ENCODE results near the gene UPK1A.

The UPK1A gene

DNA sequence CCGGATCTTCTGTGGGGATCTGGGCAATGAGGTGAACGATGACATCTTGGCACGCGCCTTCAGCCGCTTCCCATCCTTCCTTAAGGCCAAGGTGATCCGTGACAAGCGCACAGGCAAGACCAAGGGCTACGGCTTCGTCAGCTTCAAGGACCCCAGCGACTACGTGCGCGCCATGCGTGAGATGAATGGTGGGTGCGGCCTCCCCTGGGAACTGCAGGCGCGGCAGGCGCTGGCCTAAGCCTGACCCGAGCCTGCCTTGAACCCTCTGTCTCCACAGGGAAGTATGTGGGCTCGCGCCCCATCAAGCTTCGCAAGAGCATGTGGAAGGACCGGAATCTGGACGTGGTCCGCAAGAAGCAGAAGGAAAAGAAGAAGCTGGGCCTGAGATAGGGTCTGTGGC lies 29.2 kb upstream of the UPK1A start:
- DNase-seq (ENCODE audit: insufficient read length, low spot score) (no peak), FAIRE-seq (no peak)
- TF ChIP-seq, protein P1, sequence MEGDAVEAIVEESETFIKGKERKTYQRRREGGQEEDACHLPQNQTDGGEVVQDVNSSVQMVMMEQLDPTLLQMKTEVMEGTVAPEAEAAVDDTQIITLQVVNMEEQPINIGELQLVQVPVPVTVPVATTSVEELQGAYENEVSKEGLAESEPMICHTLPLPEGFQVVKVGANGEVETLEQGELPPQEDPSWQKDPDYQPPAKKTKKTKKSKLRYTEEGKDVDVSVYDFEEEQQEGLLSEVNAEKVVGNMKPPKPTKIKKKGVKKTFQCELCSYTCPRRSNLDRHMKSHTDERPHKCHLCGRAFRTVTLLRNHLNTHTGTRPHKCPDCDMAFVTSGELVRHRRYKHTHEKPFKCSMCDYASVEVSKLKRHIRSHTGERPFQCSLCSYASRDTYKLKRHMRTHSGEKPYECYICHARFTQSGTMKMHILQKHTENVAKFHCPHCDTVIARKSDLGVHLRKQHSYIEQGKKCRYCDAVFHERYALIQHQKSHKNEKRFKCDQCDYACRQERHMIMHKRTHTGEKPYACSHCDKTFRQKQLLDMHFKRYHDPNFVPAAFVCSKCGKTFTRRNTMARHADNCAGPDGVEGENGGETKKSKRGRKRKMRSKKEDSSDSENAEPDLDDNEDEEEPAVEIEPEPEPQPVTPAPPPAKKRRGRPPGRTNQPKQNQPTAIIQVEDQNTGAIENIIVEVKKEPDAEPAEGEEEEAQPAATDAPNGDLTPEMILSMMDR (IDR thresholded peaks at IDR 0.05; ENCODE audit: insufficient read depth, missing control alignments), result no peak

DNA sequence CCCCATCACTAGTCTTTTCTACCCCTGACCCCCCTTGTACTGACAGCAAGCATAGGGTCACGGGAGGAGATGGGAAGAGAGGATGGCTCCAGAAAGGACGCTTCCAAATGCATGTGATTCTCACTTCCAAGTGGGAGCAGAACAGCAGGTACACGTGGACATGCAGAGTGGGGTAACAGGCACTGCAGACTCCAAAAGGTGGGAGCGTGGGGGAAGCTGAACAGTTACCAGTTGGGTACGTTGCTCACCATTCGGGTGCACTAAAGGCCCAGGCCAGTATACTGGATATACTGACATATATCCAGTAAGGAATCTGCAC lies 27.0 kb upstream of the UPK1A start:
- TF ChIP-seq, protein P1 (IDR thresholded peaks at IDR 0.05; ENCODE audit: insufficient read depth, missing control alignments), result no peak
- FAIRE-seq, result no peak

DNA sequence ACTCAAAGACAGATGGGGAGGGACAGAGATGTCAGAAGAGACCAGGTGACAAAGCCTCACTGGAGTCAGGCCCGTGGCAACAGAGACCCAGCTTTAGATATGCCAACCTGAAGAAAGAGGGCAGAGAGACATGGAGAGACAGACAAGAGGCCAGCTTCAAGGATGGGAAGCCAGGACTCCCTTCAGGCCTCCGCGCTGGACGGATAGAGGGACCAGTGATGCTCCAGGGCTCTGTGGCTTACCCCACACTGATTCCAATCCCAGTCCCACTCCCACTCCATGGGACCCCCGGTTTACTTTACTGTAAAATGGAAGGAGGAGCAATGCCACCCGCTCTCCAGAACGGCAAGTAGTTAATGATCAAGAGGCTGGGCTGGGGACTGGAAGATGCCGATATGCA lies 26.5 kb upstream of the UPK1A start:
- DNase-seq (ENCODE audit: insufficient read length, low spot score) (no peak), FAIRE-seq (no peak)
- TF ChIP-seq, protein P1 (IDR thresholded peaks at IDR 0.05; ENCODE audit: insufficient read depth, missing control alignments), result no peak

More for the DNA sequence above, 27.0 kb upstream of the UPK1A start:
- DNase-seq (ENCODE audit: insufficient read length, low spot score), result no peak

DNA sequence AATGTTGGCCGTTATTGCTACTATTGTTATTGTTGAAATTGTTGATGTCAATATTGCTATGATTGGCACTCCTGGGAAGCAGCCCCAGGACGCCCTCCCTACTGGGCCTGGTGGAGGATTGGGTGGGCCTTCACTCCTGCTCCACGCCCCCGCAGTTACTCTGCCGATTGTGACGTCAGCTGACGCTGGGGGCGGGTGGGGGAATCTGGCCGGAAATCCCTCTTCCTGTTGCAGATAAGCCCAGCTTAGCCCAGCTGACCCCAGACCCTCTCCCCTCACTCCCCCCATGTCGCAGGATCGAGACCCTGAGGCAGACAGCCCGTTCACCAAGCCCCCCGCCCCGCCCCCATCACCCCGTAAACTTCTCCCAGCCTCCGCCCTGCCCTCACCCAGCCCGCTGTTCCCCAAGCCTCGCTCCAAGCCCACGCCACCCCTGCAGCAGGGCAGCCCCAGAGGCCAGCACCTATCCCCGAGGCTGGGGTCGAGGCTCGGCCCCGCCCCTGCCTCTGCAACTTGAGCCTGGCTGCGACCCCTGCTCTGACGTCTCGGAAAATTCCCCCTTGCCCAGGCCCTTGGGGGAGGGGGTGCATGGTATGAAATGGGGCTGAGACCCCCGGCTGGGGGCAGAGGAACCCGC lies 24.7 kb upstream of the UPK1A start, which contains the start of gene ETV2:
Gene ETV2, plus strand, starts transcription at position 231 of the 637 bp plus-strand sequence. CDS start 716 bp downstream, outside the sequence.
- DNase-seq (ENCODE audit: insufficient read length, low spot score), result no peak
- TF ChIP-seq, protein P1 (IDR thresholded peaks at IDR 0.05; ENCODE audit: insufficient read depth, missing control alignments), result no peak
- no peak for FAIRE-seq

DNA sequence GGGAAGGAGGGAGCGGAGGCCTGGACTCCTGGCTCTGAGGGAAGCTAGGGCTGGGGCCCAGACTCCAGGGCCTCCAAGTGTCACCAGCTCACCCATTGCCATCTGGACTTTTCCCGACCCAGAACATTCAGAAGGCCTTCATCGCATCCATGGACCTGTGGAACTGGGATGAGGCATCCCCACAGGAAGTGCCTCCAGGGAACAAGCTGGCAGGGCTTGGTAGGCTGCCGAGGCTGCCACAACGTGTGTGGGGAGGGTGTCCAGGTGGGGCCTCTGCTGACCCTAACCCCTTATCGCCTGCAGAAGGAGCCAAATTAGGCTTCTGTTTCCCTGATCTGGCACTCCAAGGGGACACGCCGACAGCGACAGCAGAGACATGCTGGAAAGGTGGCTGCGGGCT lies 24.0 kb upstream of the UPK1A start:
- DNase-seq (ENCODE audit: insufficient read length, low spot score), result no peak
- FAIRE-seq, result no peak
- TF ChIP-seq, protein P1 (IDR thresholded peaks at IDR 0.05; ENCODE audit: insufficient read depth, missing control alignments), result no peak

DNA sequence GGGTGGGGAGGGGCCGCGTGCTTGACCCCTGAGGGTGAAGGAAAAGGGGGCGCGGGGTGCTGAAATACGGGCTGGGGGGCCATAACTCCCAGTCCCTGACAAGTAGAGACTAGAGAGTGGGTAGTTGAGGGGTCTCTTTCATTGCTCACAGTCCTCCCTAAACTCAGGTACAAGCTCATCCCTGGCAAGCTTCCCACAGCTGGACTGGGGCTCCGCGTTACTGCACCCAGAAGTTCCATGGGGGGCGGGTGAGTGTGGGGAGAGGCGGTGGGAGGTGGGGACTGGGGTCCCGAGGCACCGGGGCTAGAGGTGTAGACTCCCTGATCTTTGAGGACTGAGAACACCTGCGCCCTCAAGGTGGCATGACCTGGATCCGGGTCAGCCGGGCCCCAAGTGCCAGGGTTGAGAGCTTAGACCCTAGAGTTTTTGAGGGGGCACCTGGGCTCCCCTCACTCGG lies 23.5 kb upstream of the UPK1A start:
- no peak for DNase-seq (ENCODE audit: insufficient read length, low spot score)
- TF ChIP-seq, protein P1 (IDR thresholded peaks at IDR 0.05; ENCODE audit: insufficient read depth, missing control alignments), result no peak
- FAIRE-seq, result no peak

Measured in D721Med (cell line).